Fibroblast of skin of back (primary cell): ENCODE results near the gene EIF4E3.
A peak's percentile ranks its signal among the peaks of the same experiment; 100 is the strongest.

Source experiments
- DNase-seq: peaks from one replicate; pipeline ENCODE4 v3.0.0-alpha.2; 2013

EIF4E3 gene

GRCh38 chr3:71723452-71724170 is 1.6 kb downstream of the EIF4E3 start:
- DNase-seq = no peak

GRCh38 chr3:71722693-71723092 is 2.5 kb downstream of the EIF4E3 start:
- no peak for DNase-seq

- DNase-seq = no peak
These were observed 3.5 kb downstream of the EIF4E3 start for GRCh38 chr3:71721651-71722157.

- no peak for DNase-seq
These were observed 4.2 kb downstream of the EIF4E3 start for GRCh38 chr3:71721002-71721401.

GRCh38 chr3:71718072-71718471 is 7.1 kb downstream of the EIF4E3 start:
- DNase-seq = no peak

GRCh38 chr3:71714595-71714994 is 10.6 kb downstream of the EIF4E3 start:
- DNase-seq = no peak

GRCh38 chr3:71713041-71713440 is 12.2 kb downstream of the EIF4E3 start:
- DNase-seq = no peak

GRCh38 chr3:71710906-71711494 is 14.2 kb downstream of the EIF4E3 start:
- DNase-seq = peak; percentile 60

GRCh38 chr3:71709908-71710511 is 15.2 kb downstream of the EIF4E3 start:
- DNase-seq = no peak

GRCh38 chr3:71708476-71709105 is 16.6 kb downstream of the EIF4E3 start:
- DNase-seq = no peak

GRCh38 chr3:71707595-71707994 is 17.6 kb downstream of the EIF4E3 start:
- peak; percentile 24 for DNase-seq

- DNase-seq = no peak
These were observed 19.5 kb downstream of the EIF4E3 start for GRCh38 chr3:71705681-71706080.

GRCh38 chr3:71704915-71705314 is 20.3 kb downstream of the EIF4E3 start:
- no peak for DNase-seq

- DNase-seq = no peak
These were observed 21.4 kb downstream of the EIF4E3 start for GRCh38 chr3:71703797-71704196.

GRCh38 chr3:71702131-71703024 is 22.8 kb downstream of the EIF4E3 start:
- DNase-seq = no peak

- DNase-seq = no peak
These were observed 23.9 kb downstream of the EIF4E3 start for GRCh38 chr3:71701251-71701762.

- DNase-seq = peak; percentile 16
These were observed 30.2 kb downstream of the EIF4E3 start for GRCh38 chr3:71695000-71695482.

GRCh38 chr3:71694358-71694999 is 30.7 kb downstream of the EIF4E3 start:
- peak; percentile 93 for DNase-seq

GRCh38 chr3:71693641-71694040 is 31.6 kb downstream of the EIF4E3 start:
- no peak for DNase-seq

GRCh38 chr3:71692139-71692538 is 33.1 kb downstream of the EIF4E3 start:
- DNase-seq = no peak

- peak; percentile 64 for DNase-seq
These were observed 34.8 kb downstream of the EIF4E3 start for GRCh38 chr3:71690341-71690841.
